ENCODE data around the gene CHD3. TPM values are rescaled to one million over a fixed set of nuclear protein-coding genes. Genes with fewer than 3 reads are reported as not detected.
A peak's percentile ranks its signal among the peaks of the same experiment; 100 is the strongest.

CHD3 gene
- total and polyA plus RNA-seq, 10 of the 15 experiments (the other 5 are each of a cell fraction or from before 2014, with no cell fraction given), result 1.4 to 86.8 (median 39.1) TPM

DNA sequence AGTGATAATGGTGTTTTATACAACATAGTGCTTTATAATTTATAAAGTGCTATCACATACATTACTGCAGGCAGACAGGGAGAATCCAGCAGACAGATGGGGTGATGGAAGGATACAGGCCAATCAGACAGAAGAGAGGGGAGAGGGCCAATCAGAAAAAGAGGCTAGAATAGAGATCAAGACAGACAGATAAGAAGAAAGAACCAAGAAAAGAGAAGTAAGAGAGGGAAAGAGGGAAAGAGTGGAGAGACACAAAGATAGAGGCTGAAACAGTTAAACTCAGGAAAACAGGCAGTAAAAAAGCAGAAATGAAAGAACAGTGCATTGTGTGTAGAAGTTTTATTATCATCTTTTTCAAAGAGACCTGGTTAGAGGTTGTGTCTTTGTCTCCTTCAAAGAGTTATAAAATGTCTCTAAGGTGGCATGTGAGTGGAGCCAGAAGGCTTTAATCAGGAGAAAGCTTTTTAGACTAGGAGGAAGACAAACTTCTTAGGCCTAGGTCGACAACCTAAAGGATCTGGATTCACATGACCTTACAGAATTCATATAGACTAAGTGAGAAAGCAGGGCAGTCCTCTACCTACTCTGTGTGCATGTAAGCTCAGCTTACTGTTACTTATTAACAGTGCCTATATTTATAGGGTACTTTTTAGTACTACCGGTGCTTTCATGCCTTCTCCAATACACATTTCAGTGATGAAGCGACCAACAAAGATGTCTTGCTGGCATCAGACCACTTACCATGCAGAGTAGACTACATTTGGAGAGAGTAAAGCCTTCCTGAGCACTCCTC is 8.3 kb upstream of the CHD3 start (continued):
- TF ChIP-seq POLR2AphosphoS2 (IDR thresholded peaks at IDR 0.05; ENCODE audit: low read depth, low read length) (no peak), SMAD1 (IDR thresholded peaks at IDR 0.05; ENCODE audit: low read depth, partially characterized antibody) (no peak), NFYA (IDR thresholded peaks at IDR 0.05; ENCODE audit: borderline replicate concordance, low read depth, low read length) (no peak), NFIC (IDR thresholded peaks at IDR 0.05; ENCODE audit: low read depth, low read length) (no peak), GABPA (IDR thresholded peaks at IDR 0.05; ENCODE audit: low read depth) (no peak), SIN3A (IDR thresholded peaks at IDR 0.05; ENCODE audit: low read depth, low read length) (no peak), IKZF2 (IDR thresholded peaks at IDR 0.05) (peak; percentile 79 to 87; a peak in 3 of 4 replicates), CREB1 (IDR thresholded peaks at IDR 0.05; ENCODE audit: low read depth) (no peak), HDGF (IDR thresholded peaks at IDR 0.05) (peak; percentile 79), ZBED1 (IDR thresholded peaks at IDR 0.05; ENCODE audit: borderline replicate concordance) (no peak), TAF1 (IDR thresholded peaks at IDR 0.05; ENCODE audit: borderline replicate concordance, low read depth, low read length) (no peak), MYC (IDR thresholded peaks at IDR 0.05; ENCODE audit: insufficient read depth, insufficient read length, insufficient replicate concordance, low read length, severe bottlenecking) (no peak), RELA (IDR thresholded peaks at IDR 0.05; ENCODE audit: borderline replicate concordance, partially characterized antibody) (no peak), PAX8 (IDR thresholded peaks at IDR 0.05) (no peak), ZNF274 (IDR thresholded peaks at IDR 0.05; ENCODE audit: insufficient read depth, insufficient read length) (no peak)
- TF ChIP-seq, protein P1, sequence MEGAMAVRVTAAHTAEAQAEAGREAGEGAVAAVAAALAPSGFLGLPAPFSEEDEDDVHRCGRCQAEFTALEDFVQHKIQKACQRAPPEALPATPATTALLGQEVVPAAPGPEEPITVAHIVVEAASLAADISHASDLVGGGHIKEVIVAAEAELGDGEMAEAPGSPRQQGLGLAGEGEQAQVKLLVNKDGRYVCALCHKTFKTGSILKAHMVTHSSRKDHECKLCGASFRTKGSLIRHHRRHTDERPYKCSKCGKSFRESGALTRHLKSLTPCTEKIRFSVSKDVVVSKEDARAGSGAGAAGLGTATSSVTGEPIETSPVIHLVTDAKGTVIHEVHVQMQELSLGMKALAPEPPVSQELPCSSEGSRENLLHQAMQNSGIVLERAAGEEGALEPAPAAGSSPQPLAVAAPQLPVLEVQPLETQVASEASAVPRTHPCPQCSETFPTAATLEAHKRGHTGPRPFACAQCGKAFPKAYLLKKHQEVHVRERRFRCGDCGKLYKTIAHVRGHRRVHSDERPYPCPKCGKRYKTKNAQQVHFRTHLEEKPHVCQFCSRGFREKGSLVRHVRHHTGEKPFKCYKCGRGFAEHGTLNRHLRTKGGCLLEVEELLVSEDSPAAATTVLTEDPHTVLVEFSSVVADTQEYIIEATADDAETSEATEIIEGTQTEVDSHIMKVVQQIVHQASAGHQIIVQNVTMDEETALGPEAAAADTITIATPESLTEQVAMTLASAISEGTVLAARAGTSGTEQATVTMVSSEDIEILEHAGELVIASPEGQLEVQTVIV (IDR thresholded peaks at IDR 0.05; ENCODE audit: borderline replicate concordance, partially characterized antibody), result peak; percentile 10
- TF ChIP-seq, protein P2, sequence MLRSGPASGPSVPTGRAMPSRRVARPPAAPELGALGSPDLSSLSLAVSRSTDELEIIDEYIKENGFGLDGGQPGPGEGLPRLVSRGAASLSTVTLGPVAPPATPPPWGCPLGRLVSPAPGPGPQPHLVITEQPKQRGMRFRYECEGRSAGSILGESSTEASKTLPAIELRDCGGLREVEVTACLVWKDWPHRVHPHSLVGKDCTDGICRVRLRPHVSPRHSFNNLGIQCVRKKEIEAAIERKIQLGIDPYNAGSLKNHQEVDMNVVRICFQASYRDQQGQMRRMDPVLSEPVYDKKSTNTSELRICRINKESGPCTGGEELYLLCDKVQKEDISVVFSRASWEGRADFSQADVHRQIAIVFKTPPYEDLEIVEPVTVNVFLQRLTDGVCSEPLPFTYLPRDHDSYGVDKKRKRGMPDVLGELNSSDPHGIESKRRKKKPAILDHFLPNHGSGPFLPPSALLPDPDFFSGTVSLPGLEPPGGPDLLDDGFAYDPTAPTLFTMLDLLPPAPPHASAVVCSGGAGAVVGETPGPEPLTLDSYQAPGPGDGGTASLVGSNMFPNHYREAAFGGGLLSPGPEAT (IDR thresholded peaks at IDR 0.05; ENCODE audit: low read depth), result peak; percentile 65
- TF ChIP-seq, protein P3, sequence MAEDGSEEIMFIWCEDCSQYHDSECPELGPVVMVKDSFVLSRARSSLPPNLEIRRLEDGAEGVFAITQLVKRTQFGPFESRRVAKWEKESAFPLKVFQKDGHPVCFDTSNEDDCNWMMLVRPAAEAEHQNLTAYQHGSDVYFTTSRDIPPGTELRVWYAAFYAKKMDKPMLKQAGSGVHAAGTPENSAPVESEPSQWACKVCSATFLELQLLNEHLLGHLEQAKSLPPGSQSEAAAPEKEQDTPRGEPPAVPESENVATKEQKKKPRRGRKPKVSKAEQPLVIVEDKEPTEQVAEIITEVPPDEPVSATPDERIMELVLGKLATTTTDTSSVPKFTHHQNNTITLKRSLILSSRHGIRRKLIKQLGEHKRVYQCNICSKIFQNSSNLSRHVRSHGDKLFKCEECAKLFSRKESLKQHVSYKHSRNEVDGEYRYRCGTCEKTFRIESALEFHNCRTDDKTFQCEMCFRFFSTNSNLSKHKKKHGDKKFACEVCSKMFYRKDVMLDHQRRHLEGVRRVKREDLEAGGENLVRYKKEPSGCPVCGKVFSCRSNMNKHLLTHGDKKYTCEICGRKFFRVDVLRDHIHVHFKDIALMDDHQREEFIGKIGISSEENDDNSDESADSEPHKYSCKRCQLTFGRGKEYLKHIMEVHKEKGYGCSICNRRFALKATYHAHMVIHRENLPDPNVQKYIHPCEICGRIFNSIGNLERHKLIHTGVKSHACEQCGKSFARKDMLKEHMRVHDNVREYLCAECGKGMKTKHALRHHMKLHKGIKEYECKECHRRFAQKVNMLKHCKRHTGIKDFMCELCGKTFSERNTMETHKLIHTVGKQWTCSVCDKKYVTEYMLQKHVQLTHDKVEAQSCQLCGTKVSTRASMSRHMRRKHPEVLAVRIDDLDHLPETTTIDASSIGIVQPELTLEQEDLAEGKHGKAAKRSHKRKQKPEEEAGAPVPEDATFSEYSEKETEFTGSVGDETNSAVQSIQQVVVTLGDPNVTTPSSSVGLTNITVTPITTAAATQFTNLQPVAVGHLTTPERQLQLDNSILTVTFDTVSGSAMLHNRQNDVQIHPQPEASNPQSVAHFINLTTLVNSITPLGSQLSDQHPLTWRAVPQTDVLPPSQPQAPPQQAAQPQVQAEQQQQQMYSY (CRISPR knock-in tag; IDR thresholded peaks at IDR 0.05), result no peak
- TF ChIP-seq, protein P4, sequence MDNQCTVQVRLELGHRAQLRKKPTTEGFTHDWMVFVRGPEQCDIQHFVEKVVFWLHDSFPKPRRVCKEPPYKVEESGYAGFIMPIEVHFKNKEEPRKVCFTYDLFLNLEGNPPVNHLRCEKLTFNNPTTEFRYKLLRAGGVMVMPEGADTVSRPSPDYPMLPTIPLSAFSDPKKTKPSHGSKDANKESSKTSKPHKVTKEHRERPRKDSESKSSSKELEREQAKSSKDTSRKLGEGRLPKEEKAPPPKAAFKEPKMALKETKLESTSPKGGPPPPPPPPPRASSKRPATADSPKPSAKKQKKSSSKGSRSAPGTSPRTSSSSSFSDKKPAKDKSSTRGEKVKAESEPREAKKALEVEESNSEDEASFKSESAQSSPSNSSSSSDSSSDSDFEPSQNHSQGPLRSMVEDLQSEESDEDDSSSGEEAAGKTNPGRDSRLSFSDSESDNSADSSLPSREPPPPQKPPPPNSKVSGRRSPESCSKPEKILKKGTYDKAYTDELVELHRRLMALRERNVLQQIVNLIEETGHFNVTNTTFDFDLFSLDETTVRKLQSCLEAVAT (IDR thresholded peaks at IDR 0.05), result peak; percentile 39; the same call in 1 of the 2 replicates

All from GM12878 (cell line).